Neural crest cell (in vitro differentiated cells): Measurements from ENCODE around the gene PRKAR1B. TPM values are rescaled to one million over a fixed set of nuclear protein-coding genes. Genes with fewer than 3 reads are reported as not detected.

Experiments
- DNase-seq: peaks from one replicate; pipeline ENCODE4 v3.0.0; 2021; ENCODE audit warnings: low read depth, mixed read lengths, low spot score
- H3K27ac Mint-ChIP-seq: one replicate; pipeline ENCODE4 v1.8.0; 2021; ENCODE audit warnings: mild to moderate bottlenecking, mixed read lengths; ENCODE audit not compliant: unreplicated experiment
- H3K27me3 Mint-ChIP-seq: 2 replicates; pipeline ENCODE4 v1.8.0; 2021; ENCODE audit warnings: low read depth, mild to moderate bottlenecking, mixed read lengths
- H3K36me3 Mint-ChIP-seq: 2 replicates; pipeline ENCODE4 v1.8.0; 2021; ENCODE audit warnings: low read depth, mild to moderate bottlenecking, mixed read lengths
- H3K4me1 Mint-ChIP-seq: 2 replicates; pipeline ENCODE4 v1.8.0; 2021; ENCODE audit warnings: mixed read lengths
- H3K4me3 Mint-ChIP-seq: one replicate; pipeline ENCODE4 v1.8.0; 2021; ENCODE audit warnings: mild to moderate bottlenecking, mixed read lengths
- H3K9me3 Mint-ChIP-seq: 2 replicates; pipeline ENCODE4 v1.8.0; 2021; ENCODE audit warnings: mixed read lengths
- total RNA-seq: library from RNA; stranded (reverse); gene quantifications from 2 replicates; pipeline ENCODE4 v1.2.1, GENCODE V29; 2021
- TF ChIP-seq, protein P1 (sequence below): fragments of 200-600 bp; sonication (generic); conservative IDR thresholded peaks from 2 replicates; pipeline ENCODE4 v1.5.0; 2021; ENCODE audit warnings: antibody characterized with exemption, mild to moderate bottlenecking

Gene PRKAR1B
- total RNA-seq, 1 donor from 2014 or later = 9.5 TPM

DNA sequence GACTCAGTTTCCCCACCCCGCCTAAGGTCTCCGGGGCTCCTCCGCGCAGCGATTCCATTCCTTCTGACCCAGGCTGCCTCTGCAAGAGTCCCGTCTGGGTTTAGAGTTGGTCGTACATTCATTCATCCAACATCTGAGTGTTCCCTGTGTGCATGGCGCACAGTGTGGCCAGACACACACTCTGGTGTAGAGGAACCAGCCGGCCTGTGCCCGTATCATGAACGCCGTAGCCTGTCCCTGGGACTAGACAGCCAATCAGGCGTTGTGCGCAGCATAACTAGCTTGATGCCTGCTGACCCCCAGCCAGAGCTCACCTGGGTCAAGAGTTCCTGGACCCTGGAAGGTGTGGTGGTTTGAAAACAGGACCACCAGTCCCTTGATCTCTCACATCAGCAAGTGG lies 186.5 kb downstream of the PRKAR1B start:
- H3K27ac Mint-ChIP-seq = no peak overlapping the region
- no peak overlapping the region for H3K4me3 Mint-ChIP-seq
- TF ChIP-seq, protein P1, sequence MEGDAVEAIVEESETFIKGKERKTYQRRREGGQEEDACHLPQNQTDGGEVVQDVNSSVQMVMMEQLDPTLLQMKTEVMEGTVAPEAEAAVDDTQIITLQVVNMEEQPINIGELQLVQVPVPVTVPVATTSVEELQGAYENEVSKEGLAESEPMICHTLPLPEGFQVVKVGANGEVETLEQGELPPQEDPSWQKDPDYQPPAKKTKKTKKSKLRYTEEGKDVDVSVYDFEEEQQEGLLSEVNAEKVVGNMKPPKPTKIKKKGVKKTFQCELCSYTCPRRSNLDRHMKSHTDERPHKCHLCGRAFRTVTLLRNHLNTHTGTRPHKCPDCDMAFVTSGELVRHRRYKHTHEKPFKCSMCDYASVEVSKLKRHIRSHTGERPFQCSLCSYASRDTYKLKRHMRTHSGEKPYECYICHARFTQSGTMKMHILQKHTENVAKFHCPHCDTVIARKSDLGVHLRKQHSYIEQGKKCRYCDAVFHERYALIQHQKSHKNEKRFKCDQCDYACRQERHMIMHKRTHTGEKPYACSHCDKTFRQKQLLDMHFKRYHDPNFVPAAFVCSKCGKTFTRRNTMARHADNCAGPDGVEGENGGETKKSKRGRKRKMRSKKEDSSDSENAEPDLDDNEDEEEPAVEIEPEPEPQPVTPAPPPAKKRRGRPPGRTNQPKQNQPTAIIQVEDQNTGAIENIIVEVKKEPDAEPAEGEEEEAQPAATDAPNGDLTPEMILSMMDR = no peak
- no peaks in the 10 kb centered on the region for H3K9me3 Mint-ChIP-seq
- H3K36me3 Mint-ChIP-seq = no peaks in the 10 kb centered on the region
- H3K4me1 Mint-ChIP-seq = peaks cover 6% of the 10 kb centered on the region
- DNase-seq = no peak
- no peaks in the 10 kb centered on the region for H3K27me3 Mint-ChIP-seq

DNA sequence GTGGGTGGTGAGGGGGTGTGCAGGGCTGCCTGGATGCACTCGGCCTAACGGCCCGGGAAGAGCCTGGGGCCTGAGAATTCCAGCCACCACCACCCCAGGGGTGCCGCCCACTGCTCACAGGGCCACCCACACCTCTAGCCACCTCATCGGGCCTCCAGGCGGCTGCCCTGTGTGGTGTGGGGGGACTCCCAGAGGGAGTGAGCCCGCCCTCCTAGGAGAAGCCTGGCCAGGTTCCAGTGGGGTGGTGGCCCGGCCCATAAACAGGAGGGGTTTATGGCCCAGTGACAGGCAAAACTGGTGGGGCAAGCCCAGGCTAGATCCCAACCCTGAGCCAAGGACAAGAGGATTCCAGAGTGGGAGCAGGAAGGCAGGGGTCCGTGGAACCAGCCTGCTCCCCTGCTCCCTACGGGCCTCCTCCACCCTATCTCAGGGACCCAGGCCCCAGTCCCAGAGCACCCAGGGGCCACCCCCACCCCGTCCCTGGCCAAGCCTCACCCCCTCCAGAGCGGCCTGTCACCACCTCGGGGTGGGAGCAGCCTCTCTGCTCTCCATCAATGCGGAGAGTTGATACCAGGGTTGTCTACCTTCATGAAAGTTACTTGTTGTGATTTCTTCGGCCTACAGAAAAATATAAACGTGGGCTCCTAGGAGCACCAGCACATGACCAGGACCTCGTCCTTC lies 187.2 kb downstream of the PRKAR1B start:
- Mint-ChIP-seq H3K9me3 (no peaks in the 10 kb centered on the region), H3K27me3 (no peaks in the 10 kb centered on the region), H3K36me3 (no peaks in the 10 kb centered on the region), H3K4me1 (peaks cover 6% of the 10 kb centered on the region), H3K4me3 (no peak overlapping the region), H3K27ac (no peak overlapping the region)
- TF ChIP-seq, protein P1 = no peak
- DNase-seq = no peak

DNA sequence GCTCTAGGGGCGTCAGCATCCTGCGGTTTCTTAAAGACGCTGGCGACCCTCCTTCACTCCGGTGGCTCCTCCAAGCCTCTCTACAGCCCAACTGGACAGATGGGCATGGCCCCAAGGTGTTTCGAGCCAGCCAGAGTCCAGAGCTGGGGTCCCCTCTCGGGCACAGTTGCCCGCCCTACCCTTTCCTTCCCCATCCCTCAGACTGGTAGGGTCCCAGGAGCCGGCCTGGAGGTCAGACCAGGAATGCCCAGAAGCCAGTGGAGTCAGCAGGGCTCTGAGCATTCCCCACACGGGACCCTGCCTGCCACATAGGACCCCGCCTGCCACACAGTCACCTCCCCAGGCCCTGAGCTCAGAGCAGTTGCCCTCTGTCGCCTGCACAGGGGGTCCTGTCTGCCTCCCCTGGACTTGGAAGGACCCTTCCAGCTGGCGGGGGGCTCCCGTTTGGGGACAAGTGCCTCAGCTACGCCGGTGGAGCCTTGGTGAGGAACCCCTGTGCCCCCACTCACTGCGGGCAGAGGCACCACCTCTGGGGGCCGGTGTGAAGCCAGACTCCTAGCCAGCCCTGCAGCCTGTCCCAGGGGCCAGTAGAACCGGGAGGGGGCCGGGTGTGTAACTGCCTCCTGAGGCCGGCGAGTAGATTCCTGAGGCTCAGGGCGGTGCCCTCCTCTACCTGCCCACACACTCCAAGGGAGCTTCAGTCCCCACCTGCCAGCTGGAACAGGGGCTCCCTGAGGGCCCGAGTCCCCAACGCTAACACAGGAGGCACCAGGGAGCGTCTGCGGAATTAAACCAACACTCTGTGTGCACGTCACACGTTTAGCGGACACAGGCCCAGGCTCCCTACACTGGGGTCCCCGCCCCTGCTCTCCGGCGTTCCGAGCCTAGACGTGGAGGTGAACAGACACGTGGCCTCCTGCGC lies 188.1 kb downstream of the PRKAR1B start:
- no peaks in the 10 kb centered on the region for H3K9me3 Mint-ChIP-seq
- H3K4me1 Mint-ChIP-seq = peaks cover 6% of the 10 kb centered on the region
- no peak overlapping the region for H3K4me3 Mint-ChIP-seq
- TF ChIP-seq, protein P1 = no peak
- H3K27me3 Mint-ChIP-seq = peaks cover 1% of the 10 kb centered on the region
- H3K27ac Mint-ChIP-seq = no peak overlapping the region
- DNase-seq = no peak
- no peaks in the 10 kb centered on the region for H3K36me3 Mint-ChIP-seq

DNA sequence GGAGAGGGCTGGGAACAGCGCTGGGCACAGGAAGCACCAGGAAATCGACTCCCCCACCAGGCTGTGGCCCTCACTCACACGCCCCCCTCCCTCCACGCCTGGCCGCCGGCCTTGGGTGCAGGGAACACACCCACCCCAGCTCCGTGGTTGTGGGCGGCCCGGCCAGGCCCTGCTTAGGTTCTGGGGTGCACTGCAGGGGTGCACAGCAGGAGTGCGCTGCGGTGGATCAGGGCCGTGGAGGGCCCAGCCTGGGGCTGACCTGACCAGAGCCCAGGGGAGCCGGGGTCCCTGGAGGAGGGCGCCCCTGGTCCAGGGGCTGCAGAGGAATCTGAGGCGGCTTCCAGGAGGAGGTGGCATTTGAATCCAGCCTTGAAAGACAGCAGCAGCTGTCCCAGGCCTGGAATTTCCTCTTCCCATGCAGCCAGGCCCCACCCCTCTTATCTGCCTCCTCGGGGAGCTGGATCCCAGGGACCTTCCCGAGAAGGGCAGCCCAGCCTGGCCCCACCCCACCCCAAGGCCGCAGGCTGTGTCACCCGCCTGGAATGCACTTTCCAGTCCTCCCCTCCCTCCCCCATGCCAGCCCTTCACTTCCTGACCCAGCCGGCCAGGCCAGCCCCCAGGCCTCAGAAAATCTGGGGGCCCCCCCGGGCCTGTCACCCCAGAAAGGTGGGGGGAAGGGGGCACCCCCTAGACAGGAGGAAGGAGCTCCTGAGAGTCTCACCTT lies 189.0 kb downstream of the PRKAR1B start:
- Mint-ChIP-seq H3K36me3 (no peaks in the 10 kb centered on the region), H3K4me1 (peaks cover 6% of the 10 kb centered on the region), H3K27me3 (peaks cover 4% of the 10 kb centered on the region), H3K27ac (no peak overlapping the region), H3K9me3 (no peaks in the 10 kb centered on the region), H3K4me3 (no peak overlapping the region)
- TF ChIP-seq, protein P1 = no peak
- no peak for DNase-seq

DNA sequence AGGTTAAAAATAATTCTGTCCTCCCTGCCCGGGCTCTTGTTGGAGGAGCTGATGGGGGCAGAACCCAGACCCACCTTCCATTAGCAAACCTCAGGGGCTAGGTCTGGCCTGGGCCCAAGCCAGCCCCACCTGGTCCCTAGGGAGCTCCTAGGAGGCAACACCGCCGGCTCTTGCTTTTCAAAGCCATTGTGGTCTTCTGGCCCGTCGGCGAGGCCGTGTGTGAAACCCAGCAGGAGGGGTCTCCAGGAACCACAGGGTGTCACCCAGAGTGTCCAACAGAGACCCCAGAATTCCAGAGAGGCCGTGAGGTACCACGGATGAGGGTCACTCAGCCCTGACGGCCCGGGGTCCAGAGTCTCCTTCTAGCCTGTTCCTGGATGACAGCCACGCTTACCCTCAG lies 190.8 kb downstream of the PRKAR1B start:
- Mint-ChIP-seq H3K4me3 (no peak overlapping the region), H3K4me1 (no peaks in the 10 kb centered on the region), H3K27ac (no peak overlapping the region), H3K27me3 (peaks cover 10% of the 10 kb centered on the region), H3K9me3 (no peaks in the 10 kb centered on the region), H3K36me3 (no peaks in the 10 kb centered on the region)
- DNase-seq = no peak
- TF ChIP-seq, protein P1 = no peak
